Measurements from ENCODE around the gene FHL3. TPM values are rescaled to one million over a fixed set of nuclear protein-coding genes. Genes with fewer than 3 reads are reported as not detected.
A peak's percentile ranks its signal among the peaks of the same experiment; 100 is the strongest.

FHL3 gene, protein sequence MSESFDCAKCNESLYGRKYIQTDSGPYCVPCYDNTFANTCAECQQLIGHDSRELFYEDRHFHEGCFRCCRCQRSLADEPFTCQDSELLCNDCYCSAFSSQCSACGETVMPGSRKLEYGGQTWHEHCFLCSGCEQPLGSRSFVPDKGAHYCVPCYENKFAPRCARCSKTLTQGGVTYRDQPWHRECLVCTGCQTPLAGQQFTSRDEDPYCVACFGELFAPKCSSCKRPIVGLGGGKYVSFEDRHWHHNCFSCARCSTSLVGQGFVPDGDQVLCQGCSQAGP
- total RNA-seq, result 16.5 and 17.6 TPM in 2 replicates
- long read RNA-seq, partial matches to known transcripts, result 0 of 2 reads
- long read RNA-seq, other reads (novel, unspliced or antisense), result 0 of 2 reads

DNA sequence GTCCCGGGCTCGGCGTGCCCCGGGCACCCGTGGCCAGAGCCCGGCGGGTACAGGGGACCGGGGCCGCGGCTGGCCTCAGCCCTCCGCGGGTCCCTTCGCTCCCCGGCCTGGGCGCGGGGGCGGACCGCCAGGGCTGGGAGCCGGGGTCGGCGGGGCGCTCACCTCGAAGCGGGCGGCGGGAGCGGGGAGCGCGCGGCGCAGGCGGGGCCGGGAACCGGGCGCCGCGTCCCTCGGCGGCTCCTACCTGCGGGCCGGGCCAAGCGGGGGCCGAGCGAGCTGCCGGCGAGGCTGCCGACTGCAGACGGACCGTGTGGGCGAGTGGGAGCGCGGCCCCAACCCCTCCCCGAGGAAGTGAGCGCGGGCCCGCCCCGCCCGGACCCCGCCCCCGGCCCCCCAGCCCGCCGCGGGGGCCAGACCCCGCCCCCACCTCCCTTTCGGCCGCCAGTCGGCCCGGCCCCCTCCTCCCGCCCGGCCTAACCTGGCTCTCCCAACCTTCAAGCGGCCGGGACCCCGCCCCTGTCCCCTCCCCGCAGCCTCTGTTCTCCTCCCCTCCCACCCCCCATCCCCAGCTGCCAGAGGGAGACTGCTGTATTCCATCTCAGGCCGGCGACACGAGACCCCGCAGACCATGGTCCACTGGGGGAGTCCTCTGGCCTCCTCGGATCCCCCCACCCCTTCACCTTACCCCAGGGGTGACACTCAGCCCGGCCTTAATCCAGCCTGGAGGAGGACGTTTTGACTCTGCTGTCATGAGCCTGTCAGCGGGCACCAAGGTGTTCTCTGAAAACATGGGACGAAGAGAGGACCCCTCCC lies at the start of gene FHL3:
FHL3 (minus strand) TSS at position 320 of the 813 bp plus-strand sequence. CDS start 6,102 bp downstream, outside the sequence.
- Mint-ChIP-seq H3K4me3 (ENCODE audit: low read depth) (peak within 1 kb of the TSS; percentile 76), H3K9me3 (ENCODE audit: low read depth) (no peaks in the 10 kb centered on the region), H3K4me1 (ENCODE audit: low read depth) (peaks cover 11% of the 10 kb centered on the region), H3K27ac (peak within 1 kb of the TSS; percentile 49), H3K27me3 (peaks cover 5% of the 10 kb centered on the region), H3K36me3 (ENCODE audit: insufficient read depth) (no peaks in the 10 kb centered on the region)
- DNase-seq (ENCODE audit: low spot score, unreplicated experiment), result peak; percentile 43
- TF ChIP-seq, protein P1, sequence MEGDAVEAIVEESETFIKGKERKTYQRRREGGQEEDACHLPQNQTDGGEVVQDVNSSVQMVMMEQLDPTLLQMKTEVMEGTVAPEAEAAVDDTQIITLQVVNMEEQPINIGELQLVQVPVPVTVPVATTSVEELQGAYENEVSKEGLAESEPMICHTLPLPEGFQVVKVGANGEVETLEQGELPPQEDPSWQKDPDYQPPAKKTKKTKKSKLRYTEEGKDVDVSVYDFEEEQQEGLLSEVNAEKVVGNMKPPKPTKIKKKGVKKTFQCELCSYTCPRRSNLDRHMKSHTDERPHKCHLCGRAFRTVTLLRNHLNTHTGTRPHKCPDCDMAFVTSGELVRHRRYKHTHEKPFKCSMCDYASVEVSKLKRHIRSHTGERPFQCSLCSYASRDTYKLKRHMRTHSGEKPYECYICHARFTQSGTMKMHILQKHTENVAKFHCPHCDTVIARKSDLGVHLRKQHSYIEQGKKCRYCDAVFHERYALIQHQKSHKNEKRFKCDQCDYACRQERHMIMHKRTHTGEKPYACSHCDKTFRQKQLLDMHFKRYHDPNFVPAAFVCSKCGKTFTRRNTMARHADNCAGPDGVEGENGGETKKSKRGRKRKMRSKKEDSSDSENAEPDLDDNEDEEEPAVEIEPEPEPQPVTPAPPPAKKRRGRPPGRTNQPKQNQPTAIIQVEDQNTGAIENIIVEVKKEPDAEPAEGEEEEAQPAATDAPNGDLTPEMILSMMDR (IDR thresholded peaks at IDR 0.05; ENCODE audit: unreplicated experiment), result no peak

DNA sequence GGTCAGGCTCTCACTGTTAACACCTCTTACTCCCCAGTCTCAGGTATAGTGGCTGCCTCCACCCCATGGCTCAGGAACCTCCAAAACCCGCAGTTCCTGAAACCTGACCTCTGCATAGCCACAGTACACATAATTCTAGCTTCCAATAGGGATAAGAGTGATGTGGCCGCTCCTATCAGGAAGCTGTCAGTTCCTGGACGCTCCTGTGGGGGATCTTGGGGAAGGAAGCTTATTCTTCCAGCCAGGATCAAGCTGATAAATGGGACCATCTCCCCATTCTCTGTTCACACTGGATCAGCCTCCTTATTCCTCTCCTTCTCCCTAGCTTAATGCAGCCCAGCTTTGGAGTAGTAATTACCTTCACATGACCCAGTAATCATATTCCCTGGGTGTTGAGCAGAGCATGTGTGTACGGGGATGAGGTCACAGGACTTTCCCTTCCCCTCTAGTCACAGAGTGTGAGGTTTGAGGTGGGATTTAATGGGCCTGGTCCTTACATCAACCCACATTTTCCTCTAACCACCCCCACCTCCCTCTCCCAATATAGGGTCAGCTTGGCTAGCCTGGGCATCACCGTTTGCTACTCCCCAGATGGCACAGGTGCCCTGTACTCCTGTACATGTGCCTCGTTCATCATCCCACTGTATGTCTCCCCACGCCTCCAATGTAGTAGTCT lies 48.2 kb upstream of the FHL3 start:
- Mint-ChIP-seq H3K4me3 (ENCODE audit: low read depth) (no peak overlapping the region), H3K9me3 (ENCODE audit: low read depth) (no peaks in the 10 kb centered on the region), H3K4me1 (ENCODE audit: low read depth) (no peaks in the 10 kb centered on the region), H3K27me3 (peaks cover 69% of the 10 kb centered on the region), H3K36me3 (ENCODE audit: insufficient read depth) (no peaks in the 10 kb centered on the region), H3K27ac (no peak overlapping the region)
- no peak for DNase-seq (ENCODE audit: low spot score, unreplicated experiment)
- TF ChIP-seq, protein P1 (IDR thresholded peaks at IDR 0.05; ENCODE audit: unreplicated experiment), result no peak

DNA sequence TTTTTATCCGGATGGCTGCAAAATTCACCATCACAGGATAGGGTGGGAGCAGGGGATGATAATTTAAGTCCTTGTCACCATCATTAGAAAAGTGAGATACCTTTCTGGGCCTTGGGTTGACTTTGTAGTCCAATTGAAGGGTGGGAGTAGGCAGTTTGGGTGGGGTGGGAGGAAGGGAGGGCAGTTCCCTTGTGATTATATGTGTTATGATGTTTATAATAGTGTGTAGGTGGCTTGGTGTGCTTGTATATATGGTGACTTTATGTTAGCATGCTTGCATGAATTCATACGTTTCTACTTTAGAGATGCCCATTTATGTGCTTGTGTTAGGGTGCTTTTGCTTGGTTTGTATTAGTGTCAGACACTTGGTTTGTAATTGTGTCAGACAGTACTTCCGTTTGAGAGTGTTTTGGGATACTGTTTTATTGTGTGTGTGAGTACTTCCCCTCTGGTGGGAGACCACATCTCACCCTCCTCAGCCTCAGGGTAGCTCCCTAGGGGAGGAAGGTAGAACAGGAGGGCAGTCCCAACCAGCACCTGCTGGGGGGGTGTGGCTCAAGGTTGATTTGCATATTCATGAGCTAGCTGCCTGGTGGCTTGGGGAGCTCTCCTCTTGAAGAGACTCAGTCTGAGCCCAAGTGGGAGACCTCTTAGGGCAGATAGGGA lies 47.6 kb upstream of the FHL3 start:
- H3K27me3 Mint-ChIP-seq, result peaks cover 72% of the 10 kb centered on the region

DNA sequence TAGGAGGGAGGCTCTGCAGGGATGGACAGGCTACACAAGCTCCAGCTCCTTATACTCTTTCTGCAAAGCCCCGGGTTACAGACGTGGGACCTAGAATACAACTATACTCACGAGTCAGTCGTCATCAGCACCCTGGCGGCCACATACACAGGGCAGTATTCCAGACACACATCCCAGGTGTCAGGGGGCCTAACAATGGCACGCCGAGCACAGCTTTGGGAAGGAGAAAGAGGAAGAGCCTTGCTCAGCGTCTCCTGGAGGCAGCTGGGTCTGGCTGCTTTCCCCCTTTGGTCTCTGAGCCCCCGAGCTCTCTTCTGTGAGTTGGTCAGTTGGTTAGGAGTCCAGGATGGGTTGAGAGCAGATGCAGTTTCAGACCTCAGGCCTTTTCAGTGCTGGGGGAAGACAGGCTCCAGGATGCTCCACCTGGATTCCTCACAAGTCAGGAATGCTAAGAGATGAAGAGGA lies 45.8 kb upstream of the FHL3 start:
- no peaks in the 10 kb centered on the region for H3K9me3 Mint-ChIP-seq (ENCODE audit: low read depth)
- no peak overlapping the region for H3K4me3 Mint-ChIP-seq (ENCODE audit: low read depth)
- no peaks in the 10 kb centered on the region for H3K36me3 Mint-ChIP-seq (ENCODE audit: insufficient read depth)
- H3K27me3 Mint-ChIP-seq, result peaks cover 79% of the 10 kb centered on the region
- no peak overlapping the region for H3K27ac Mint-ChIP-seq
- no peak for DNase-seq (ENCODE audit: low spot score, unreplicated experiment)
- TF ChIP-seq, protein P1 (IDR thresholded peaks at IDR 0.05; ENCODE audit: unreplicated experiment), result no peak
- H3K4me1 Mint-ChIP-seq (ENCODE audit: low read depth), result peaks cover 1% of the 10 kb centered on the region

More for the DNA sequence above, 47.6 kb upstream of the FHL3 start:
- no peak overlapping the region for H3K27ac Mint-ChIP-seq
- no peak overlapping the region for H3K4me3 Mint-ChIP-seq (ENCODE audit: low read depth)
- no peaks in the 10 kb centered on the region for H3K4me1 Mint-ChIP-seq (ENCODE audit: low read depth)
- no peaks in the 10 kb centered on the region for H3K36me3 Mint-ChIP-seq (ENCODE audit: insufficient read depth)
- no peaks in the 10 kb centered on the region for H3K9me3 Mint-ChIP-seq (ENCODE audit: low read depth)
- no peak for DNase-seq (ENCODE audit: low spot score, unreplicated experiment)
- TF ChIP-seq, protein P1 (IDR thresholded peaks at IDR 0.05; ENCODE audit: unreplicated experiment), result no peak

Data from progenitor cell of endocrine pancreas (in vitro differentiated cells).